SH-SY5Y (cell line): ENCODE data around the gene ELOA.

Experiments used
- GATA2 ChIP-seq: IDR thresholded peaks from 2 replicates; pipeline ENCODE4 v1.6.1; 2011; ENCODE audit warnings: mild to moderate bottlenecking, low read depth, low read length
- GATA3 ChIP-seq: IDR thresholded peaks from 2 replicates; pipeline ENCODE4 v1.6.1; 2011; ENCODE audit warnings: low read depth, mild to moderate bottlenecking, low read length, moderate library complexity

ELOA gene

DNA sequence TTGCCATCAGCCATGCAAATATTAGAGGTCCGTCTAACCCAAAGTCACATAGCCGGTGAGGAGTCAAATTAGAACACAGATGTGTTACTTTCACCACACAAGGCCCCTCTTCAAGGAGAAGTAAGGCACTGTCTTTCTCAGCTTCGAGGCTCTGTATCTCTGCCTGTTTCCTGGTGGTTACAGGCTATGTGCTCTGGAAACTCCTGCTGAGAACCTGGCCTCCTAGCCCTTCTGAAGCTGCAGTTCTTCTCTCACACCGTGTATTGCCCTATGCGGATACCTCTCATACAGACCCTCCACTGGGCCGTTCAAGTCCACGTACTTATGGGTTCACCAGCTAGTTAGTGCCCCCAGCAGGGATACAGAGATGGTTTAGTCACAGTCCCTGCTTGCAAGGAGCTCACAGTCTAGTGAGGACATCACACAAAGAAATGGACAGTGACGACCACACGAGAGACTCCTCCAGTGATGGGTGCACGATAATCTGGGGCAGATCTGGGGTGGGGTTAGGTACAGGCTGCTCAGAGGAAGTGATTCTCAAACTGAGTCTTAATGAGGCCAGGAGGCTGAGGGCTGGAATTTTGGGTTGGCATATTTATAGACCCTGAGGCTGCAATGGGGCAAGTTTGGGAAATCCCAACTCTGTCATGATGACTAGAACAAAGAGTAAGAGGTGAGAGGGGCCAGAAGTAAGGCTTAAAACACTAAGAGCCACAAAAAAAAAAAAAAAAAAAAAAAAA, 22.8 kb upstream of the ELOA start:
- TF ChIP-seq GATA2, result no peak
- no peak for TF ChIP-seq GATA3

DNA sequence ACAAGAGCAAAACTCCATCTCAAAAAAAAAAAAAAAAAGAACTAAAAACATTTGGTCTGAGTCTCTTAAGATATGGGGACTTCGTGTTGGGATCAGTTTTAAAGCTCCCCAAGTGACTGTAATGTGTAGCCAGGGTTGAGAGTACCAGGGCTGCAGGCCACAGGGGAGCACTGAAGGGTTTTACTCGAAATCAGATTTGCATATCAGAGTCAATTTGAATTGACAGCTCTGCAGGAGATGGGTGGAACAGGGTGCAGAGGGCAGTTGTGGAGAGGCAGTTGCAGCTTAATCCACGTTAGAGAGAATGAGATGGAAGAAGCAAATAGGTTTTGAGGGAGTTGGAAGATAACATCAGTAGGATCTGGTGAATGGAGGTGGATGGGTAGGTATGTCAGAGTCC, 20.6 kb upstream of the ELOA start:
- TF ChIP-seq GATA3, result no peak
- no peak for TF ChIP-seq GATA2

DNA sequence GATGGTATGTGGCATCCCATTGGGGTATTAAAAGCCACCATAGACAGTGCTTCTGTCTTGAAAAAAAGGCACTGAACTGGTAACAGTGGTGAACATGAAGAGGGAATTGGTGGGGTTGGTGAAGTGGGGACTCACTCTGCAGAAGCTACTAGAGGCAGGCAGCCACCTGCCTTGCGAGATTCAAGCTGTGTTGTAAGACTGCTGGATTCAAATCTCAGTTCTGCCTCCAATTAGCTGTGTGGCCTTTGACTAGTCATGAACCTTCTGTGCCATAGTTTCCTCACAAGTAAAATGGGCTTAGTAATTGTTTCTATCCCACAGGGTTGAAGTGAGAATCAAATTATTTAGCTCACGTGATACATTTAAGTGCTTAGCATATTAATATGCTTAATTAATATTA, 16.6 kb upstream of the ELOA start:
- no peak for TF ChIP-seq GATA2
- no peak for TF ChIP-seq GATA3

DNA sequence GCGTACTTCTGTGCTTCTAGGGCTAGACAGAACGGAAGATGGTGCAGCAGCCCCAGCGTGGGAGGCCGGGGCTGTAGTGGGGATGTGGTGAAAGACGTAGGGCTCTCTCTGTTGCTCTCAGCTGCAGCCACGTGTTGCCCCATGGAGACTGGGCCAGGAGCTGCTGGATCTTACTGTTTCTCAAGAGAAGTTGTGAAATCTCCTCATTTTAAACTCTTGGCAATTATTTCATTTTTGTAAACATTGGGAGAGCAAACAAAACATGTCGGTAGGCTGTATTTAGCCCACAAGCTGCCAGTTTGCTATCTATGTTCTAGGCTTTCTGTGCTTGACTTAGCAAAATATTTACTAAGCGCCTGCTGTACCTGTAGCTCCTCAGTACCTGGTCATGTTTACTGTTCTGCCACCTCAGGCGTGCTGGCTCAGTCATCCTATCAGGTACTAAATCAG, 15.9 kb upstream of the ELOA start:
- no peak for TF ChIP-seq GATA2
- TF ChIP-seq GATA3, result no peak

DNA sequence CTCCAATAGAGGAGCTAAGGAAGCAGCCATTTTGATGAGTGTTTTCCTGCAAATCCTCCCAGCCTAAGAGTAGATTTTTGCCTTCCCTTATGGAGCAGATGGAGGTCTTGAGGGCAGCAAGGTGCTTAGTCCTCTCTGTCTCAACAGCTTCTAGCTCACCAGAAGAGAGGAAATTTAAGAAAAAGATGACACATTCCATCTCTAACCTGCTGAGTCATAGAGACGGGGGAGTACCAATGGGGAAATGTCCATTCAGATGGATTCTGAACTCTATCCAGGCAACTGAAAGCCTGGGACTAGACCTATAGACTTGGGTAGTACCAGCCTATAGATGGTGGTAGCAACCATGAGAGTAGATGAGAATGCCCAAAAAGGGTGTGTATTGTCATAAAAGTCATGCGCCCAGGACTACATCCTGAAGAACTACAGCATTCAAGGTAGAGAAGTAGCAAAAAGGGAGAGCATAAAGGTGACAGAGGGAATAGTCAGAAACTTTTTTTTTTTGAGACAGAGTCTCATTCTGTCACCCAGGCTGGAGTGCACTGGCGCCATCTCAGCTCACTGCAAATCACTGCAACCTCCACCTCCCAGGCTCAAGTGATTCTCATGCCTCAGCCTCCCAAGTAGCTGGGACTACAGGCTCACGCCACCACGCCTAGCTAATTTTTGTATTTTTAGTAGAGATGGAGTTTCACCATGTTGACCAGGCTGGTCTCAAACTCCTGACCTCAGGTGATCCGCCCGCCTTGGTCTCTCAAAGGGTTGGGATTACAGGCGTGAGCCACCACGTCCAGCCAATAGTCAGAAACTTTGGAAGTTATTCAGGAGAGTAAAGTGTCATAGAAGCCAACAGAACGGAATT, 10.7 kb upstream of the ELOA start:
- TF ChIP-seq GATA2 (no peak), GATA3 (no peak)

DNA sequence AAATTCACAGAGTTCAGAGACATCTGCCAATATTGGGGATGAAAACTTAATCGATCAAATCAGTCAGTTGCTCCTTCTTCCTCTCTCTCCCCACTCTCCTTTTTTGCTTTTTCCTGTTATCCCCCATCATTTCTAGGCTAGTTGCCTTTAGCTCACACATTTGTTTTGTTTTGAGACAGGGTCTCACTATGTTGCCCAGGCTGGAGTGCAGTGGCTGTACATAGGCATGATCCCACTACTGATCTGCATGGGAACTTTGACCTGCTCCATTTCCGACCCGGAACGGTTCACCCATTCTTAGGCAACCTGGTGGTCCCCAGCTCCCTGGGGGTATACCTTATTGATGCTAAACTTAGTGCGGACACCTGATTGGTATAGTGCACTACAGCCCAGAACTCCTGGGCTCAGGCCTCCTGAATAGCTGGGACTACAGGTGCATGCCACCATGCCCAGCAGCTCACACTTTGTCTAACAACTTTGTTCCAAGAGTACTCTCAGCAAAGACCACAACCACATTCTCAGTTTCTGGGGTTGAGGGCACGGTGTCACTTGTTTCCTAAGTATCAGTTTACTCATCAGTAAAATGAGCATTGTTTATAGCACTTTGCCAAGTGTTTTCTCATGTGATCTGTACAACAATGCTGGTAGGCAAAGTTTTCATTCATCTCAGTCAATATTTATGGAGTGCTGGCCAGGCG, 6.7 kb upstream of the ELOA start:
- TF ChIP-seq GATA2 (no peak), GATA3 (no peak)

DNA sequence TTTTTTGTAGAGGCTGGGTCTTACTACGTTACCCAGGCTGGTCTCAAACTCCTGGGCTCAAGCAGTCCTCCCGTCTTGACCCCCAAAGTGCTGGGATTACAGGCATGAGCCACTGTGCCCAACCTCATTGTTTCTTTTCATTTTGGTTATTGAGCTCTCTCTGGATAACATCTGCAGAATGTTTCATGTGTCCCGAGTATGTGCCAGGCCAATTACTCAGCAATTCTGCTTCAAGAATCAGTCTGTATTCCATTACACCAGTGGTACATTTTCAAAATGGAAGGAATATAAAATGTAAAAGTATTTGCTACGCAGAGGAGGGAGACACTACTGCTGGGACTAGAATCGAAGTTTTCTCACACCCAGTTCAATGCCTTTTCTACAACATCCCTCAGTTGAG, 1.7 kb upstream of the ELOA start:
- TF ChIP-seq GATA2 (no peak), GATA3 (no peak)

DNA sequence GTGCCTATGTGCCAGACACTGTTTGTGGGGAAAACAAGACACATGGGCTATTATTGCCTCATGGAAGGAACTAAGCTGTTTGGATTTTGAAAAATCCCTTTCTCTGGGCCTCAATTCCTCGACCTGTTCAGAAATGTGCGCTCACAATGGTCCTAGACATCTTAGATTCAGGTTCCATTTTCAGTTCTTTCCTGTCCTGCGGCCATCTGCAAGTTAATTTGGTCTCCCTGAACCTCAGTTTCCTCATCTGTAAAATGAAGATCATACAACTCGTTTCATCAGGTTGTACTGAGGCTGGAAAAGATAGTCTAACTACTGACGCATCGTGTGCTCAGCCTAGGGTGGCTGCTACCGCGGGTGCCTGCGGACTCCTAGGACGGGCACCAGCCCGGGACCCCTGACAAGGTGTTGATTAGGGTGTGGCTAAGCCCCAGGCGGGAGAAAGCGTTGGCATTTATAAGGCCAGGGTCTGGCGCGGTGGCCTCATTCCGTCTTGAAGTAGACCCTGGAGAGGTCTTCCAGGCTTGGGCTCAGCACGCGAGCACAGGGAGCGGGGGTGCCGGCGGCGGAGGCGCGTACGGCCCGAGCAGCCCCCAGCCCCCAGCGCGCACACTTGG, 493 bp upstream of the ELOA start:
- TF ChIP-seq GATA2, result no peak
- no peak for TF ChIP-seq GATA3

DNA sequence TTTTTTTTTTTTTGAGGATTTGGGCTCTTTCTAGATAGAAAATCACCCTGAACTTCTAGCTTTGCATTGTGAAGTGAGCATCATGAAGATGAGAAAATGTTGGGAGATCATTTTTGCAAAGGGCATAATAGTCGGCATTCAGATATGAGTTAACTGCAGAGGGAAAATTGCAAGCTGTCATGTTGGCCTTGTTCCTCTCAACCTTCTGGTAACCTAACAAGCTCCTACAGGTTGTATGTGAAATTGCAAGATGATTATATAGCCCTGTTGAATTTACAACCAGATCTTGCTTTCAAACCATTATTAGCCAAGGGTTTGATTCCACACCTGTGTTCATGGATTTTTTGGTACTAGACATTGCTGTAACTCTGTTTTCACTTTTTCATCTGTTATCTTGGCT, 2.2 kb downstream of the ELOA start:
- TF ChIP-seq GATA2 (no peak), GATA3 (no peak)

DNA sequence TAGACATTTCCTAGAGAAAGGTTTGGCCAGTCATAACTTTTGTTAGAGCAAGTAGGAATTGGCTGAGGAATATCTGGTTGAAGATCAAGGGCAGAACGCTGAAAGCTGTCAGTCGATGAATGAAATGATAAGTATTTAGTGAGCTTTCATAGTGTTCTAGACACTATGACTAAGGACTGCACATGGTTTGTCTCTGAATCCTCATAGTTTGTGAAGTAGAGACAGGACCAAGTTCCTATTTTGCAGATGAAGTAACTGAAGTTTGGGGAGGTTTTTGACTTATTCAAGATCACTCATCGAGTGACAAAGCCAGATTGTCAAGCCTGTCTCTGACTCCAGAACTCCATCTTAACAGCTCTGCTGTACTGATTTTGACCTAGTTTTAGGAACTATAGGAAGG, 4.7 kb downstream of the ELOA start:
- no peak for TF ChIP-seq GATA3

DNA sequence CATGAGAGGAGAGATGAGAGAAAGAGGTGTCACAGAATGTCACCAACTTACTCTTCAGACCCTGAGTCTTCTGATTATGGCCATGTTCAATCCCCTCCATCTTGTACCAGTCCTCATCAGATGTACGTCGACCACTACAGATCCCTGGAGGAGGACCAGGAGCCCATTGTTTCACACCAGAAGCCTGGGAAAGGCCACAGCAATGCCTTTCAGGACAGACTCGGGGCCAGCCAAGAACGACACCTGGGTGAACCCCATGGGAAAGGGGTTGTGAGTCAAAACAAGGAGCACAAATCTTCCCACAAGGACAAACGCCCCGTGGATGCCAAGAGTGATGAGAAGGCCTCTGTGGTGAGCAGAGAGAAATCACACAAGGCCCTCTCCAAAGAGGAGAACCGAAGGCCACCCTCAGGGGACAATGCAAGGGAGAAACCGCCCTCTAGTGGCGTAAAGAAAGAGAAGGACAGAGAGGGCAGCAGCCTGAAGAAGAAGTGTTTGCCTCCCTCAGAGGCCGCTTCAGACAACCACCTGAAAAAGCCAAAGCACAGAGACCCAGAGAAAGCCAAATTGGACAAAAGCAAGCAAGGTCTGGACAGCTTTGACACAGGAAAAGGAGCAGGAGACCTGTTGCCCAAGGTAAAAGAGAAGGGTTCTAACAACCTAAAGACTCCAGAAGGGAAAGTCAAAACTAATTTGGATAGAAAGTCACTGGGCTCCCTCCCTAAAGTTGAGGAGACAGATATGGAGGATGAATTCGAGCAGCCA, 8.0 kb downstream of the ELOA start:
- no peak for TF ChIP-seq GATA2
- TF ChIP-seq GATA3, result no peak

DNA sequence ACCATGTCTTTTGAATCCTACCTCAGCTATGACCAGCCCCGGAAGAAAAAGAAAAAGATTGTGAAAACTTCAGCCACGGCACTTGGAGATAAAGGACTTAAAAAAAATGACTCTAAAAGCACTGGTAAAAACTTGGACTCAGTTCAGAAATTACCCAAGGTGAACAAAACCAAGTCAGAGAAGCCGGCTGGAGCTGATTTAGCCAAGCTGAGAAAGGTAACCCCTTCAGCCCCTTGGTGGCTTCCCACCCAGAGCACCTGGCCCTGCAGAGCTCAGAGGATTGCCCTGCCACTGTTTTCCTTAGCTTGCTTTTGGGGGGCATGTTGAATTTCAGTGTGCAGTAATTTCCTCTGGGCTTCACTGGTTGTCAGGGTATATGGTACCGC, 8.5 kb downstream of the ELOA start:
- TF ChIP-seq GATA2, result no peak
- no peak for TF ChIP-seq GATA3

DNA sequence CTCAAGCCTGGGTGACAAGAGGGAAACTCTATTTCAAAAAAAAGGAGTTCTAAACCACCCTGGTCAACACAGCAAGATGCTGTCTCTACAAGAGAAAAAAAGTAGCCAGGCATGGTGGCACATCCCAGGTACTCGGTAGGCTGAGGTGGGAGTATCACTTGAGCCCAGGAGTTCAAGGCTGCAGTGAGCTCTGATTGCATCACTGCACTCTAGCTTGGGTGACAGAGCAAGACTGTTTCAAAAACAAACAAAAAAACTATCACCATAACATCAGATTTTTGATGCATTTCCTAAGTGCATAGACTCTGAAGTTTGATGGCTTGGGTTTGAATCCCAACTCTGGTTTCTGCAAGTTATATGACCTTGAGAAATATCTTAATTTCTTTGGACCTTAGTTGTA, 9.6 kb downstream of the ELOA start:
- TF ChIP-seq GATA2, result no peak
- TF ChIP-seq GATA3, result no peak
